GM19372 (cell line): Measurements from ENCODE around the gene HIVEP3.
A peak's percentile ranks its signal among the peaks of the same experiment; 100 is the strongest.

Experiments
- ATAC-seq: cut with Tn5 transposase; IDR thresholded peaks from one replicate; pipeline ENCODE4 v1.9.1; 2021; ENCODE audit warnings: mild to moderate bottlenecking, low read depth, moderate library complexity; ENCODE audit not compliant: unreplicated experiment

The HIVEP3 gene

DNA sequence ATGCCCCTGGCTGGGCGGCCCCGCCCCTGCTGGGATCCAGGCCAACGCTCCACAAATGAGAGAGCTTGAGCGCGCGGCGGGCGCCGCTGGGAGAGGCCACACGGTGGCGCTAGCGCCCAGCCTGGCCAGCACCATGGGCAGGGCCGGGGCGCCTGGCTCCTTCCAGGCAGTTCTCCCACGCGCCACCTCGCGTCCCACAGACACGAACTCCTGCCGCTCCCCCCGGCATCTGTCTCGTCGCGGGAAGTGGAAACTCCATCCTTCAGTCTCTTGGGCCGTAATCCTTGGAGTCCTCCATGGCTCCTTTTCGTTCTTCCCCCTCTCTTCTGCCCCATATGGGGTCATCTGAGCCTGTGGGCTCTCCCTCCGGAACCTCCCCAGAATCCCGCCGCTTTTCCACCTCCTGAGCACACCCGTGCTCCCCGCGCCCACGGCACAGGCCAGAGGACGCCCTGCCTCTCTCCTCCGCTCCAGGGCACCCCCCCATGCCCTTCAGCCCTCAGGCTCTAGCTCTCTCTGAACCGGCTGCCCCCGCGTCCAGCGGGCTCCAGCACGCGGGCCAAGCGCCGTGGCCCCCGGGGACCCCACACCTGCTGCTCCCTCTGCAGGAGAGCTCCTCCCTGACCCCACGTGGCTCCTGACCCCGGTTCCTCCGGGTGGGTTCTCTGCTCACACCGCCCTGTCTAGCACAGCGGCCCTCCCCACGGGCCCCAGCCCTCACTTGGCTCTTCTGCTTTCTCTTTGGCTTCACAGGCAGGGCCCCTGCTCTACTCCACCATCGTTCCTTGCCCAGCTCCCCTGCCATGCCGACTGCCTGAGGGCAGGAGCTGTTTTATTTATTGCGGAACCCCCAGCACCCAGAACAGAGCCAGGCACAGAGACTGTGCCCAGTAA lies 402.3 kb downstream of the HIVEP3 start:
- ATAC-seq: peak; percentile 73

GRCh38 chr1:41515778-41516167 lies 402.9 kb downstream of the HIVEP3 start:
- ATAC-seq: no peak

GRCh38 chr1:41515131-41515678 lies 403.5 kb downstream of the HIVEP3 start:
- ATAC-seq: no peak

GRCh38 chr1:41514381-41514780 lies 404.3 kb downstream of the HIVEP3 start:
- no peak for ATAC-seq

DNA sequence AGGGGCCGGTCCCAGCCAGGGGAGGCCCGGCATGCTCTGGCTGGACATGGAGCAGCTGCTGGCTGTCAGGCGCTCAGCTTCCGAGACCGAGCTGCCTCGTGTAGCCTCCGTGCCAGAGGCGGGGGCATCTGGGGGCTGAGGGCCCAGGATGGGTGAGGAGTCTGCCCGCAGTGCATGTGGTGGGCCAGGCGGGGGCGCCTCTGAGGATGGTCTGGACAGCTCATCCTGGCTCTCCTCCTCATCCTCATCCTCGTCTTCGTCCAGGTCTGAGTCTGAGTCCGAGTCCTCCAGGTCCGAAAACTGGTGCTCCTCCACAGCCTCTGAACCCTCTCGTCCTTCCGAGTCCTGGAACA lies 405.4 kb downstream of the HIVEP3 start:
- no peak for ATAC-seq

DNA sequence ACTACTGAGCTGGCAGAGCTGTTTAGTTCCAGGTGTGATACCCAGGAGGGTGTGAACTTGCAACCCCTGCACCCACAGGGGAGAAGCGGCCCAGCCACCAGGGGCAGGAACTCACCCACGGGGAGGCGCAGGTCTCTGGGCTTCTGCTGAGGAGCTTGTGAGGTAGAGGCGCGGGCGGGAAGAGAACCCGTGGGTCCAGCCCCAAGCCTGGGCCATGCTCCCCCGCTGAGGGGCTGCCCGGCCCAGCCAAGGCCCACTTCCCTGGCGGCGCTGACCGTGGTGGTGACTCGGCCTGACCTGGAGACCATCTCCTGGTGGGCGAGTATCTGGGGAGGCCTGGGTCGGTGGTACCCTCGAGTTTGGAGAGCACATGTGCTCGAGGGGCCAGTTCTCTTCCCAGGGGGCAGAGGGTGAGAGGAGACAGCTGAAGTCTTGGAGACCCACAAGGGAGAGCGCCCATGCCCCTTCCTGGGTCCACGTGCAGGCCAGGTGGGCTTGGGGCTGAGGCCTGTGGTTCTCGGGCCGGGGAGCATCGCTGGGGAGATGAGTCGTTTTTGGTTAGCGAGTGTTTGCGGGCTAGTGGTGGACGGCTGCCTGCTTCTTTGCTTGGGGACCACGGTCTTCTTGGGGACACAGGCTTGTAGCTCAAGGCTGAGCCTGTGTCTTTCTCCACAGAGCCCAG lies 405.9 kb downstream of the HIVEP3 start:
- ATAC-seq: no peak

DNA sequence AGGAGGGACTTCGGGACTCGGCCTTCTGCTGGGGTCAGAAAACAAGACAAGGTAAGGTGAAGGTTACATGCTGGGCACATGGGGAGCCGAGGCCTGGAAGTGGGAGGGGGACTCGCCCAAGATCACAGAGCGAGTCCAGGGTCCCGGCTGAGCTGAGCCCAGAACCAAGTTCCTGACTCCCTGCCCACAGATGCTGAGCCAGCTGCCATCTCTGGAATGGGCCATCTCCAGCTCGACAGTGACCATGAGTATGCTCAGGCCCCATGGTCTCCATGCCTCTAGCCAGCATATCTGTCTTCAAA lies 407.5 kb downstream of the HIVEP3 start:
- ATAC-seq: no peak

GRCh38 chr1:41510531-41511238 lies 408.0 kb downstream of the HIVEP3 start:
- no peak for ATAC-seq

GRCh38 chr1:41509270-41509671 lies 409.5 kb downstream of the HIVEP3 start:
- no peak for ATAC-seq

GRCh38 chr1:41508290-41508689 lies 410.4 kb downstream of the HIVEP3 start:
- no peak for ATAC-seq

DNA sequence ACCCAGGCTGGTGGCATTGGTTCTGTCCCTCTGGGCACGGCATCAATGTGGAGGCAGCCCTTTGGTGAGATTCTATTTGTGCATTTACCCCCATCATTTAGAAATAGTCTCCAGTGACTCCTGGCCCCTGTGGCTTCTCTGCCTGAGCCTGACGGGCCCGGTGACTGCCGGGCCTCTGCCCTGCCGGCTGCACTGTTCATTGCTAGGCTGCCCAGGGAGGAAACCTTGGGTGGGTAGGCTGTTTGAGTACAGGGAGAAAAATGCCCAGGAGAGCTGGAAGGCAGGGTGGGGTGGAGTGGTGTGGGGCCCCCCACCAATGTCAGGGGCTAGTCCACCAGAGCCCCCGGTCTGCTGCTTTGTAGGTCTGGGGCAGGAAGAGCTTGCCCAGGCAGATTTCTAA lies 410.9 kb downstream of the HIVEP3 start:
- no peak for ATAC-seq

GRCh38 chr1:41507110-41507720 lies 411.5 kb downstream of the HIVEP3 start:
- ATAC-seq: no peak

DNA sequence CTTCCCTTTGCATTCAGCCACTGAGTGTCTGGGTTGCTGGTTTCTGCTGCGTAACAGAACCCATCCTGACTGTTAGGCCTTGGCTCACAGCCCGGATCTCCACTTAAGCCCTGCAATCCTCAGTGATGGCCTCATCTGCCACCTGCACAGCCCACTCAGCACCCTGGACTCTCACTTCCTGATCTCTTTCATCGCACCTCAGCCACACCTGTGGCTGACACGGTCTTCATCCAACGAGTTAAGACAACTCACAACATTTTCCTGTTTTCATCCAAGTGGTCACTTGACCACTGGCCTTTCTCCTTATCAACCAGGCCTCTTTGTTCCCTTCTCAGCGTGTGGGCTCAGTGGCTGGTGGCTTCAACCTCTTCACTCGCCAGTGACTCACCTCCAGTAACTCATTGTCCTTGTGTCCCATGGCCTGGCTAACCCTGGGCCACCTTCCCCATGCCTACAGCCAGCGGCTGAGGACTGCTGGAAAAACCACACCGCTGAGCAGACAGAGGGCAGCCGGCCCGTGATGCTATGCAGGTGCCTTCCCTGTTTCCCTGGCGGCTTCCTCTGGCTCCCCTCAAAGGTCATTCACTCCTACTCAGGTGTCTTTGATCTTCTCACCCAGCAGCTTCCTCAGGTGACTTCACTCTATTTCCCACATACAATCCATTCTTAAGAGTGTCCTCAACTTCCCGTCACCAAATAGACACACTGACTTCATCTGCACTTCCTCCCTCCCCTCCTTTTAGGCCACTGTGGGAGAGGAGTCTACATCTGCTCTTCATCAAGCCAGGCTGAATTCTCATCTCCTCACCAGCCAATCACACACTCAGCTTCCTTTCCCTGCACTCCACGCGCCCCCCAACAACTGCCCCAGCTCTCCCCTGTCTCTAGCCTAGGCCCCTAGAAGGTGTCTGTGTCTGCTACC lies 414.3 kb downstream of the HIVEP3 start:
- ATAC-seq: no peak

- ATAC-seq: no peak
These were observed 415.1 kb downstream of the HIVEP3 start for GRCh38 chr1:41503538-41504113.

DNA sequence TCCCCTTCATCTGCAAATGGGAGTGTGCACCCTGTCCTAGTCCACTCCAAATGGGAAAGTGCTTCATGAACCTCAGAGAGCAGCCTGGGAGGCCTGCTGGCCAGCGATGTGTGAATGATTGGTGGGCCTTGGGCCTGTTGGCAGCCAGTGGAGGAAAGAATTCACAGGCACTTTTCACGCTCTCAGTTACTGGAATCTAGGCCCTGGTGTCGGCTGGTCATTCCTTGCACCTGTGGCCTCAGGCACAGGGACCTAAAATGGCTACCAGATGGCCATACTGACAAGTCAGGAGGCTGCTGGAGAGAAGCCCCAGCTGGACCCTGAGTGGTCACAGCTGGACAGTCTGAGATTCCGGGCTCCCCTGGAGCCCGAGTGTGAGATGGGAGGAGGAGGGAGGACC lies 415.8 kb downstream of the HIVEP3 start:
- ATAC-seq: no peak

- no peak for ATAC-seq
These were observed 417.1 kb downstream of the HIVEP3 start for GRCh38 chr1:41501581-41501980.

DNA sequence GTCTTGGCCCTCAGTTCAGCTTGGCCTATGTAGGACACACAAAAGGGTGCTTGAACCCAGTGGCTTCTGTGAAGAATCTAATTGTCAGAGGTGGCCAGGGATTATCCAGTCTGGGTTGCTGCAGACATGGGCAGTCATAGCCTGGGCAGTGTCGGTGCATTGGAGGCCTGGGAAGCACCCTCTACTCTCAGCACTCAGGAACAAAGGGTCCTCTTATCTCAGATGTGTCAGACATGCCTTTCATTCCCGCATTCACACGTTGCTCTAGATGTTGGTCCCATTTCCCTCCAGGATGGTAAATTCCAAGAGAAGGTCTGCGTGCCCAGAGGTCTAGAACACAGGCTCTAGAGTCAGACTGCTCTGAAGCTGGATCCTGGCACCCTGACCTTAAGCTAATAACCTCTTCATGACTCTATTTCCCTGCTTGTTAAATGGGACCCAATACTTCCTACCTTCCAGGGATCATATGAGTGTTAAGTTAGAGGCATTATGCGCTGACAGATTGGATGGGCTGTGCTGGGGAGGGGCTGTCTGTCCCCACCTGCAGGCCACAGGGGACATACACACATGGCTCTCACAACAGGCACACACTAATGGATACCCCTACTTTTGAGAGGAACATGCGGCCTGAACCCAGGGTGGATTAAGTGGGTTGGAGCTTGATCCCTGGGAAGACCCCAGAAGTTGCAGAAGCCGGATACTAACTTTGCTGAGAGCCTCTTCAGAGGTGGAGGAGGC lies 417.8 kb downstream of the HIVEP3 start:
- no peak for ATAC-seq

GRCh38 chr1:41500378-41500777 lies 418.3 kb downstream of the HIVEP3 start:
- no peak for ATAC-seq

- ATAC-seq: no peak
These were observed 419.1 kb downstream of the HIVEP3 start for GRCh38 chr1:41499591-41499990.
